ENCODE measurements around the gene RPE. TPM values are rescaled to one million over a fixed set of nuclear protein-coding genes. Genes with fewer than 3 reads are reported as not detected.

RPE gene
- total and polyA plus RNA-seq, 10 of the 15 experiments (the other 5 are each of a cell fraction or from before 2014, with no cell fraction given), result 41.5 to 75.3 (median 46.8) TPM

DNA sequence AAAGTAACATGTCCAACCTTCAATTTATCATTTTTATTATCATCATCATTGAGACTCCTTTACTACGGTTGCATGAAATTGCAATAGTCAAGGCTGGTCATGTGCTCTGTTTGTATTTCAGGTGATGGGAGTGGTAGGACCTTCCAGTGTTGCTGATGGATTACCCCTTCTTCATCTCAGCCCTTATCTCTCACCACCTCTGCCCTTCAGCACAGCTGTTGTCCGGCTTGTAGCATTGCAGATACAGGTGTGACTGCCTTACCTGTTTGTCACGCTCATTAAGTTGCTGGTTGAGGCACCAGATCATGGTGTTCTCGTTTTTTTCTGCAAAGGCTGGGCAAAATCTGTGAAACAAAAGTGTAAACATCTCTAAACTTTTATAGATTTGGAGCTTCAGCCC lies 31.7 kb upstream of the RPE start:
- TF ChIP-seq, protein P1, sequence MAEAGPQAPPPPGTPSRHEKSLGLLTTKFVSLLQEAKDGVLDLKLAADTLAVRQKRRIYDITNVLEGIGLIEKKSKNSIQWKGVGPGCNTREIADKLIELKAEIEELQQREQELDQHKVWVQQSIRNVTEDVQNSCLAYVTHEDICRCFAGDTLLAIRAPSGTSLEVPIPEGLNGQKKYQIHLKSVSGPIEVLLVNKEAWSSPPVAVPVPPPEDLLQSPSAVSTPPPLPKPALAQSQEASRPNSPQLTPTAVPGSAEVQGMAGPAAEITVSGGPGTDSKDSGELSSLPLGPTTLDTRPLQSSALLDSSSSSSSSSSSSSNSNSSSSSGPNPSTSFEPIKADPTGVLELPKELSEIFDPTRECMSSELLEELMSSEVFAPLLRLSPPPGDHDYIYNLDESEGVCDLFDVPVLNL (IDR thresholded peaks at IDR 0.05; ENCODE audit: low read depth, low read length), result no peak
- TF ChIP-seq HCFC1 (IDR thresholded peaks at IDR 0.05; ENCODE audit: low read length), result no peak
- no peak for TF ChIP-seq SMAD1 (IDR thresholded peaks at IDR 0.05; ENCODE audit: low read depth, partially characterized antibody)
- TF ChIP-seq SPI1 (IDR thresholded peaks at IDR 0.05; ENCODE audit: borderline replicate concordance, insufficient read depth, low read depth, low read length), result no peak
- TF ChIP-seq ZBTB33 (IDR thresholded peaks at IDR 0.05), result no peak
- TF ChIP-seq, protein P2, sequence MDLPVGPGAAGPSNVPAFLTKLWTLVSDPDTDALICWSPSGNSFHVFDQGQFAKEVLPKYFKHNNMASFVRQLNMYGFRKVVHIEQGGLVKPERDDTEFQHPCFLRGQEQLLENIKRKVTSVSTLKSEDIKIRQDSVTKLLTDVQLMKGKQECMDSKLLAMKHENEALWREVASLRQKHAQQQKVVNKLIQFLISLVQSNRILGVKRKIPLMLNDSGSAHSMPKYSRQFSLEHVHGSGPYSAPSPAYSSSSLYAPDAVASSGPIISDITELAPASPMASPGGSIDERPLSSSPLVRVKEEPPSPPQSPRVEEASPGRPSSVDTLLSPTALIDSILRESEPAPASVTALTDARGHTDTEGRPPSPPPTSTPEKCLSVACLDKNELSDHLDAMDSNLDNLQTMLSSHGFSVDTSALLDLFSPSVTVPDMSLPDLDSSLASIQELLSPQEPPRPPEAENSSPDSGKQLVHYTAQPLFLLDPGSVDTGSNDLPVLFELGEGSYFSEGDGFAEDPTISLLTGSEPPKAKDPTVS (IDR thresholded peaks at IDR 0.05; ENCODE audit: low read depth, low read length), result no peak
- TF ChIP-seq, protein P3, sequence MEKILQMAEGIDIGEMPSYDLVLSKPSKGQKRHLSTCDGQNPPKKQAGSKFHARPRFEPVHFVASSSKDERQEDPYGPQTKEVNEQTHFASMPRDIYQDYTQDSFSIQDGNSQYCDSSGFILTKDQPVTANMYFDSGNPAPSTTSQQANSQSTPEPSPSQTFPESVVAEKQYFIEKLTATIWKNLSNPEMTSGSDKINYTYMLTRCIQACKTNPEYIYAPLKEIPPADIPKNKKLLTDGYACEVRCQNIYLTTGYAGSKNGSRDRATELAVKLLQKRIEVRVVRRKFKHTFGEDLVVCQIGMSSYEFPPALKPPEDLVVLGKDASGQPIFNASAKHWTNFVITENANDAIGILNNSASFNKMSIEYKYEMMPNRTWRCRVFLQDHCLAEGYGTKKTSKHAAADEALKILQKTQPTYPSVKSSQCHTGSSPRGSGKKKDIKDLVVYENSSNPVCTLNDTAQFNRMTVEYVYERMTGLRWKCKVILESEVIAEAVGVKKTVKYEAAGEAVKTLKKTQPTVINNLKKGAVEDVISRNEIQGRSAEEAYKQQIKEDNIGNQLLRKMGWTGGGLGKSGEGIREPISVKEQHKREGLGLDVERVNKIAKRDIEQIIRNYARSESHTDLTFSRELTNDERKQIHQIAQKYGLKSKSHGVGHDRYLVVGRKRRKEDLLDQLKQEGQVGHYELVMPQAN (conservative IDR thresholded peaks at IDR 0.05), result no peak
- no peak for TF ChIP-seq NBN (IDR thresholded peaks at IDR 0.05)
- TF ChIP-seq ZNF207 (IDR thresholded peaks at IDR 0.05; ENCODE audit: borderline replicate concordance), result no peak
- RAD21 ChIA-PET (ENCODE audit: unreplicated experiment), result no interaction called here
- no peaks in the 10 kb centered on the region for H4K20me1 ChIP-seq (ENCODE audit: control insufficient read depth, insufficient read depth)
- CTCF ChIA-PET, result interaction anchor here (1.3 to 3.0 kb wide), 4 partner anchors 8 to 636 kb away, joined by 3 to 11 read pairs (median 4); no protein-coding TSS in a partner anchor
- no peak overlapping the region for H2AFZ ChIP-seq (ENCODE audit: control insufficient read depth, low read depth, low read length)
- no peaks in the 10 kb centered on the region for H3K27me3 ChIP-seq (replicated peaks in 1 of 2; ENCODE audit: control insufficient read depth in 2 of 2, insufficient read depth in 2 of 2, low read length in 1 of 2)
- no peak overlapping the region for H3K27ac ChIP-seq (ENCODE audit: control insufficient read depth, insufficient read depth)
- SMC1A ChIA-PET (ENCODE audit: uncharacterized antibody, unreplicated experiment), result interaction anchor here (0.6 to 1.1 kb wide), 4 partner anchors 10 to 299 kb away, joined by 3 to 6 read pairs (median 3); no protein-coding TSS in a partner anchor
- no peak for FAIRE-seq
- no peak for DNase-seq (ENCODE audit: low read depth, low spot score)
- POLR2A ChIA-PET, result no interaction called here
- no peaks in the 10 kb centered on the region for H3K79me2 ChIP-seq (ENCODE audit: control insufficient read depth, insufficient read depth, low read length)
- no peak overlapping the region for H3K9ac ChIP-seq (ENCODE audit: control insufficient read depth, insufficient read depth, low read length)
- H3K4me1 ChIP-seq (ENCODE audit: control insufficient read depth, insufficient read depth, low read length), result no peaks in the 10 kb centered on the region
- no peak overlapping the region for H3K4me2 ChIP-seq (ENCODE audit: control insufficient read depth, insufficient read depth)
- no peaks in the 10 kb centered on the region for H3K9me3 ChIP-seq (replicated peaks; ENCODE audit: control insufficient read depth, insufficient read depth, low read length)
- WGBS (ENCODE audit: insufficient coverage, insufficient replicate concordance, low lambda C conversion rate, missing lambda C conversion rate), result 15% methylated on average over 4 of the region's 4 CpGs
- no peak overlapping the region for H3K4me3 ChIP-seq
- no peaks in the 10 kb centered on the region for H3K36me3 ChIP-seq (ENCODE audit: control insufficient read depth in 2 of 2, insufficient read depth in 2 of 2, low read length in 1 of 2)
- BruUV-seq (replicated peaks), result no TSS peak
- in situ Hi-C loops (cut with MboI) (no loop called here), intact Hi-C loops (cut with micrococcal nuclease; ENCODE audit: unreplicated experiment) (no loop called here)
- no peak for ATAC-seq

All from GM12878 (cell line).